Coronary artery (tissue), 2 donors: ENCODE data around the gene ZBTB7C.

Experiments used
- DNase-seq: peaks from one replicate; pipeline ENCODE4 v3.0.0-alpha.2; 2017; ENCODE audit warnings: low spot score
- H3K27ac ChIP-seq, 2 donors: fragments of 200-600 bp; sonication (generic); one replicate each; pipeline ENCODE4 v1.5.1; 2016 to 2019
- H3K4me3 ChIP-seq: fragments of 200-600 bp; sonication (generic); 2 replicates; pipeline ENCODE4 v1.5.1; 2016; ENCODE audit warnings: mild to moderate bottlenecking, moderate library complexity
- TF ChIP-seq, protein P1 (sequence below): fragments of 200-600 bp; sonication (generic); IDR thresholded peaks from one replicate; pipeline ENCODE4 v1.5.1; 2019; ENCODE audit warnings: antibody characterized with exemption

ZBTB7C gene

DNA sequence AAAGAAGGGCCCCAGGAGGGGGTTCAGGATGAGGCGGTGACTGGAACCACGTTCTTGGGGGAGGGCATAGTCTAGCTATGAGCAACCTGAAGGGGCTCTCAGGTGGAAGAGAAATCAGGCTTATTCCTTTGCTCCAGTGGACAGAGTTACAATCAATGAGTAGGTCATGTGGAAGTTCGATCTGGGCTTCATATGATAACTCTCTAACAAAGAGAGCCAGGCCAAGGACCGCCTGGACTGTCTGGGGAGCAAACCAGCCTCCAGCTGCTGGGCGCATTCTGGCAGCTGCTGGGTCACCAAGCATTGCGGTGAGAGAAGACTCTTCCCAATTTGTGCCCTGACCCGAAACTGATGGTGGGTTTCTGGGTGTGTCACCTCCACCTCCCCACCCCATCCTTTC, 298.4 kb downstream of the ZBTB7C start:
- Histone ChIP-seq H3K27ac (no peak overlapping the region), H3K4me3 (no peak overlapping the region)
- TF ChIP-seq, protein P1, sequence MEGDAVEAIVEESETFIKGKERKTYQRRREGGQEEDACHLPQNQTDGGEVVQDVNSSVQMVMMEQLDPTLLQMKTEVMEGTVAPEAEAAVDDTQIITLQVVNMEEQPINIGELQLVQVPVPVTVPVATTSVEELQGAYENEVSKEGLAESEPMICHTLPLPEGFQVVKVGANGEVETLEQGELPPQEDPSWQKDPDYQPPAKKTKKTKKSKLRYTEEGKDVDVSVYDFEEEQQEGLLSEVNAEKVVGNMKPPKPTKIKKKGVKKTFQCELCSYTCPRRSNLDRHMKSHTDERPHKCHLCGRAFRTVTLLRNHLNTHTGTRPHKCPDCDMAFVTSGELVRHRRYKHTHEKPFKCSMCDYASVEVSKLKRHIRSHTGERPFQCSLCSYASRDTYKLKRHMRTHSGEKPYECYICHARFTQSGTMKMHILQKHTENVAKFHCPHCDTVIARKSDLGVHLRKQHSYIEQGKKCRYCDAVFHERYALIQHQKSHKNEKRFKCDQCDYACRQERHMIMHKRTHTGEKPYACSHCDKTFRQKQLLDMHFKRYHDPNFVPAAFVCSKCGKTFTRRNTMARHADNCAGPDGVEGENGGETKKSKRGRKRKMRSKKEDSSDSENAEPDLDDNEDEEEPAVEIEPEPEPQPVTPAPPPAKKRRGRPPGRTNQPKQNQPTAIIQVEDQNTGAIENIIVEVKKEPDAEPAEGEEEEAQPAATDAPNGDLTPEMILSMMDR = no peak
- DNase-seq = no peak

DNA sequence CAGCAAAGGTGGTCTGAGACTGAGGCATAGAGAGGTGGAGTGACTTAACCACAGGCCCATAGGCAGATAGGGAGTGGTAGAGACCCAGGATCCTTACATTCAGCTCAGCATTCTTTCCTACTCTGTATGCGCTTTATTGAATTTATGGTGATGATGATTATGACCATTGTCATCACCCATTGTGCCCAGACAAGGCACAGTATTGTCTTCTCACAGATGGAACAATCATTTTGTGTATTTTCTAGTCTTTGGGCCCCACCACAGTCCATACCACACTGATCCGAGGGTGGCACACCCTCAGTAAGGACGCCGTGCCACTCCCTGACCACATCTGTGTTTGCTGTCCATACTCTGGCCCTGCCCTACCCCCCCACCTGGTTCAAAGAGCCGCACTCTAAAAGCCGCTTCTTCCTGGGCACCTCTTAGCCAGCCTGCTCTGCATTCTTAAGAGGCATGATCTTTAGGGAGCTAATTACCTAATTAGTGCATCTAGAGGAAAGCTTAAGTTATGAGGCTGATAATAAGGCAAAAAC, 299.2 kb downstream of the ZBTB7C start:
- Histone ChIP-seq H3K27ac (no peak overlapping the region), H3K4me3 (no peak overlapping the region)
- no peak for DNase-seq
- TF ChIP-seq, protein P1 = no peak

DNA sequence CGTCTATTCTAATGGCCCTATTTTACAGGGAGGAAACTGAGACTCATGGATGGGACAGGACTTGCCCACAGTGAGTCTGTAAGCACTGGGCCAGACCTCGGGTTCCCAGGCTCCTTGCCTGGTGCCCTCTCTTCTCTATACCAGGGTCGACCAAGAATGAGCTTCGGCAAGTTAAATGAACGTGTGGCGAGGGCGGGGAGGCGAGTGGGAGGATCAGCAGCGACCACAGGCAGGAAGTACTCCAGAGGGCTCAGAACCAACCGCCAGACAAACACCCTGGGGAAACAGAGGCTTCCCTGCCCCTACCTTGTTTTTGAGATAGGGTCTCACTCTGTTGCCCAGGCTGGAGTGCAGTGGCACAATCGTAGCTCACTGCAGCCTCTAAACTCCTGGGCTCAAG, 301.0 kb downstream of the ZBTB7C start:
- TF ChIP-seq, protein P1 = no peak
- DNase-seq = no peak
- Histone ChIP-seq H3K27ac (no peak overlapping the region), H3K4me3 (no peak overlapping the region)

DNA sequence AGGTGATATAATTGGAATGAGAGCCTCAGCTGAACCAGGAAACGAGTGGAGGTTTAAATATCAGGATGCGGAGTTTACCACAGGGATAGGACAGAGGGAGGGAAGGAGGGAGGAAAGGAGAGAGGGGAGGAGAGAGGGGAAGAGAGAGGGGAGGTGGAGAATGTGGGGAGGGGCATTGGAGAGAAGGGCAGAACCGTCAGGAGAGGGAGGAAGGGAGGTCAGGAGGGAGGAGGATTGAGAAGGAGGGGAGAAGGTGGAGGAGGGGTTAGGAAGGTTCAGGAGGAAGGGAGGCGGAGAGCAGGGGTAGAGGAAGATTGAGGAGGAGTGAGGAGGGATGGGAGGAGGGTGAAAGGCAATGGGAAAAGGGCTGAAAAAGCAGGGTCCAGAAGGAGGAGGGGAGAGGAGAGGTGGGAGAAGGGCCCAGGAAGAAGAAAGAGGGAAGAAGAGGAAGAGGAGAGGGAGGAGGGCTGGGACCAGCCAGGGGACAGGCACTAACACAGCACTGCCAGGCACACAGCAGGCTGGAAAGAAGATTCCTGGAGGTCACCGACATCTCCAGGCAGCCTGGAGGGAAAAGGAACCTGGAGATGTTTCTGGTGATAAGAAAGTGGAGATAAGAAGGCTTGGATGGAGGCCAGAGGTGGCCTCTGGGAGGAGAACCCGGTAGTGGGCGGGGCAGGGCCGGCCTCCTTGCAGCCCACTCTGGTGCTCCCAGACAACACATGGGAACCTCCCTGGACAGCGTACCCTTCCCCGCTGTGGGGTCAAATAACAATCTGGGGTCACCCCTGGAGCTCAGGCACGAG, 302.0 kb downstream of the ZBTB7C start:
- TF ChIP-seq, protein P1 = no peak
- Histone ChIP-seq H3K27ac (no peak overlapping the region), H3K4me3 (no peak overlapping the region)
- DNase-seq = no peak

DNA sequence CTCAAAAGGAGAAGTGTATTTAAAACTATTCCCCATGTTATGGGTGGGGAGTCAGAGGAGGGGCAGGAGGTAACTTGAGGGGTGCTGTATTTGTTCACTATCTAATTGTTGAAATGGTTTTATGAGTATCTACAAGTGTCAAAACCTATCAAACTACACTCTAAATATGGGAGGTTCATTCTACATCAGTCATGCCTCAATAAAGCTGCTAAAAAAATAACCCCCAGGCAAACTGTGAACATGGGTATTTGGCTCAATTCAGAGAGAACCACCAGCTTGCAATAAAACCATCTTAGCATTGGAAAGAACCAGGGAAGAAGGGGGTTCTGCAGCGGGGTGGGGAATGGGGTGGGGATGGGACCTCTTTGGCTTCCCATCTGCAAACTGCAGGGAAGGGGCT, 302.7 kb downstream of the ZBTB7C start:
- no peak overlapping the region for H3K4me3 ChIP-seq
- no peak for DNase-seq
- TF ChIP-seq, protein P1 = no peak
- H3K27ac ChIP-seq = no peak overlapping the region

DNA sequence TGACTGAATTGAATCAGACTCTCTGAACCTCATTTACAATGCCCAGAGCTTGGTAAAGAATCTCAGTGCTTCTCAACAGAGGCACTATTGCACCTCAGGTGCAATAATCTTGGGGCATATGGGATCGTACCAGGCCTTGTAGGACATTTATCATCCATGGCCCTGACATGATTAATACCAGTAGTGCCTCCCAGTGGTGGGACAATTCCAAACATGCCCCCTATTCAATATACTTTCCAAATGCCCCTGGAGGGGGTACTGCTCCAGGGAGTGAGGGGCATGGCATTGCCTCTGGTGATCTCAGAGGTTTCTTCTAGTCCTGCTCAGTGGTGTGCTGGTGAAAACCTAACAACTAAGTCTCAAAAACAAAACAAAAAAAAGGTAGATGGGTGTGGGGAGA, 303.9 kb downstream of the ZBTB7C start:
- H3K27ac ChIP-seq = no peak overlapping the region
- no peak overlapping the region for H3K4me3 ChIP-seq
- TF ChIP-seq, protein P1 = no peak
- DNase-seq = no peak

DNA sequence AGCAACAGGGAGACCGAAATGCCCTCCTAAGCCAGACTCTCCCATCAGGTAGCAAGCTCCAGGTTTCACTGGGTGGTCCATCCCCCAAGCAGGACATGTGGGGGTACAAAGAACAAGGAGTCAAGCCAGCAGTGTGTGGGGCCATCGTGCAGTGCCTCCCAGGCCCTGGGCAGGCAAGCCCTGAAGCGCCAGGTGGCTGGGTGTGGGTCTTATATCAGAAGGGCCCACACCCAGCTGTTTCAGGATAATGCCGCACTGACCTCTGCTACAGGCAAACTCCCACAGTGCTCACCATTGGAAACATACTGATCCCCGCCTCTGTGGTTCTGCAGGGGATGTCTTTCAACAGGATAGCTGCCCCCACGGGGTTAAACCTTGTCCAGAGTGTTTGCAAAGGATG, 304.5 kb downstream of the ZBTB7C start:
- H3K27ac ChIP-seq = no peak overlapping the region
- no peak for DNase-seq
- TF ChIP-seq, protein P1 = no peak
- no peak overlapping the region for H3K4me3 ChIP-seq
